DMS153 treated with DMSO at 0.1 percent for 48 hours (cell line): ENCODE data around the gene ADAMTSL4.
"Not testable (repeated sequence)": the region's sequence is repeated elsewhere in the genome, so short reads cannot be mapped to it uniquely, and the experiment has no call there.

Experiments
- DNase-seq: peaks from one replicate; lab custom pipeline; 2025; ENCODE audit not compliant: unreplicated experiment; lab: John Stamatoyannopoulos, UW

The ADAMTSL4 gene

GRCh38 chr1:150581437-150581836, 32.2 kb downstream of the ADAMTSL4 start:
- DNase-seq: not testable (repeated sequence)

- DNase-seq: not testable (repeated sequence)
Observed at GRCh38 chr1:150581962-150582361, 32.8 kb downstream of the ADAMTSL4 start.

GRCh38 chr1:150582371-150582770, 33.2 kb downstream of the ADAMTSL4 start:
- no peak for DNase-seq

- no peak for DNase-seq
Observed at GRCh38 chr1:150596095-150596892, 47.1 kb downstream of the ADAMTSL4 start.

GRCh38 chr1:150596976-150597375, 47.8 kb downstream of the ADAMTSL4 start:
- DNase-seq: no peak

GRCh38 chr1:150598346-150598745, 49.1 kb downstream of the ADAMTSL4 start:
- DNase-seq: not testable (repeated sequence)

- no peak for DNase-seq
Observed at GRCh38 chr1:150601540-150601939, 52.3 kb downstream of the ADAMTSL4 start.

- DNase-seq: not testable (repeated sequence)
Observed at GRCh38 chr1:150602372-150602771, 53.2 kb downstream of the ADAMTSL4 start.

- DNase-seq: no peak
Observed at GRCh38 chr1:150603711-150604110, 54.5 kb downstream of the ADAMTSL4 start.

- no peak for DNase-seq
Observed at GRCh38 chr1:150604226-150604588, 55.0 kb downstream of the ADAMTSL4 start.

- DNase-seq: not testable (repeated sequence)
Observed at GRCh38 chr1:150605451-150605731, 56.2 kb downstream of the ADAMTSL4 start.

GRCh38 chr1:150606463-150607142, 57.4 kb downstream of the ADAMTSL4 start:
- no peak for DNase-seq

GRCh38 chr1:150609732-150610131, 60.5 kb downstream of the ADAMTSL4 start:
- DNase-seq: no peak
